HCT116 (cell line): ENCODE data around the gene TBC1D30. TPM values are rescaled to one million over a fixed set of nuclear protein-coding genes. Genes with fewer than 3 reads are reported as not detected.

Source experiments
- ATAC-seq: fragments of 200-7000 bp; cut with Tn5 transposase; 2 replicates; pipeline ENCODE4 v1.9.1; 2020; ENCODE audit warnings: mild to moderate bottlenecking, moderate library complexity
- BruUV-seq: library from RNA; stranded (reverse); fragments of 400-500 nt; replicated peaks from 2 replicates; lab custom pipeline; 2021; lab: Mats Ljungman, UMichigan
- CTCF ChIA-PET: fragments of 300-600 bp; sonication (Branson Sonifier 250); formaldehyde crosslinking; loops from one replicate; lab custom pipeline; 2021; ENCODE audit warnings: antibody characterized with exemption; lab: Charles Lee
- POLR2A ChIA-PET: fragments of 300-600, 350-600 bp; sonication (Branson Sonifier 250); formaldehyde crosslinking; loops from one replicate; lab custom pipeline; 2021; ENCODE audit warnings: antibody characterized with exemption; lab: Charles Lee
- RAD21 ChIA-PET, 2 experiments: fragments of 300-600 bp; sonication (Branson Sonifier 250); formaldehyde crosslinking; loops; one replicate each; lab custom pipeline; 2023; ENCODE audit warnings: low total read pairs in 2 of 2; ENCODE audit not compliant: uncharacterized antibody in 2 of 2, unreplicated experiment in 2 of 2, low non-redundant PET in 1 of 2; lab: Charles Lee
- DNase-seq: peaks from one replicate; pipeline ENCODE4 v3.0.0-alpha.2; 2010; ENCODE audit warnings: low read depth, low spot score
- H2AFZ ChIP-seq: fragments of 200-600 bp; shearing (Covaris generic), sonication (generic); 2 replicates; pipeline ENCODE4 v1.6.1; 2017; ENCODE audit warnings: low read depth, mixed run types, mixed read lengths, antibody characterized with exemption, low read length; ENCODE audit not compliant: poor library complexity, severe bottlenecking
- H3K27ac ChIP-seq: 2 replicates; pipeline ENCODE4 v1.5.1; 2012; ENCODE audit warnings: low read depth, low read length
- H3K27me3 ChIP-seq: fragments of 200-600 bp; sonication (generic); 2 replicates; pipeline ENCODE4 v1.6.1; 2016; ENCODE audit warnings: mixed run types, low read length, mixed read lengths; ENCODE audit not compliant: insufficient read depth
- H3K36me3 ChIP-seq, 2 experiments: fragments of 200-500 bp in 1 of 2; fragments of 200-600 bp in 1 of 2; sonication (Bioruptor generic) in 1 of 2; sonication (generic) in 1 of 2; 2 replicates each; pipeline versions ENCODE4 v1.5.1 to v1.6.1; 2014 to 2016; ENCODE audit warnings: low read length in 2 of 2, inconsistent platforms in 1 of 2, mixed read lengths in 1 of 2, mixed run types in 1 of 2; ENCODE audit not compliant: insufficient read depth in 2 of 2, control insufficient read depth in 1 of 2
- H3K4me1 ChIP-seq, 2 experiments: fragments of 200-600 bp in 1 of 2; sonication (generic) in 1 of 2; 2 replicates each; pipeline versions ENCODE4 v1.5.1 to v1.6.1; 2012 to 2017; ENCODE audit warnings: low read length in 2 of 2, inconsistent platforms in 1 of 2, mild to moderate bottlenecking in 1 of 2, mixed read lengths in 1 of 2, mixed run types in 1 of 2, moderate library complexity in 1 of 2; ENCODE audit not compliant: insufficient read depth in 2 of 2, control insufficient read depth in 1 of 2
- H3K4me2 ChIP-seq: fragments of 200-600 bp; sonication (generic); 2 replicates; pipeline ENCODE4 v1.6.1; 2017; ENCODE audit warnings: mixed run types, low read length, mixed read lengths
- H3K4me3 ChIP-seq, 2 experiments: fragments of 200-600 bp in 1 of 2; sonication (generic) in 1 of 2; replicated peaks in 1 of 2; 2 replicates each; pipeline ENCODE4 v1.5.1; 2011 to 2016; ENCODE audit warnings: low read length in 2 of 2, control low read depth in 1 of 2, low read depth in 1 of 2, mild to moderate bottlenecking in 1 of 2, mixed read lengths in 1 of 2, mixed run types in 1 of 2
- H3K79me2 ChIP-seq: fragments of 200-600 bp; sonication (generic); 2 replicates; pipeline ENCODE4 v1.6.1; 2017; ENCODE audit warnings: mild to moderate bottlenecking, mixed run types, low read length, moderate library complexity, mixed read lengths; ENCODE audit not compliant: insufficient read depth
- H3K9ac ChIP-seq: fragments of 200-600 bp; sonication (generic); 2 replicates; pipeline ENCODE4 v1.6.1; 2016; ENCODE audit warnings: low read length, mixed read lengths
- H3K9me2 ChIP-seq: fragments of 200-600 bp; sonication (generic), shearing (Covaris generic); 2 replicates; pipeline ENCODE4 v1.6.1; 2017; ENCODE audit warnings: mixed run types, mild to moderate bottlenecking, moderate library complexity; ENCODE audit not compliant: insufficient read depth
- H3K9me3 ChIP-seq, 2 experiments: fragments of 200-500 bp in 1 of 2; fragments of 200-600 bp in 1 of 2; sonication (Bioruptor generic) in 1 of 2; sonication (generic) in 1 of 2; 2 replicates each; pipeline ENCODE4 v1.6.1; 2014 to 2017; ENCODE audit warnings: low read length in 2 of 2, mixed read lengths in 2 of 2, inconsistent platforms in 1 of 2, low read depth in 1 of 2, mild to moderate bottlenecking in 1 of 2, mixed run types in 1 of 2, moderate library complexity in 1 of 2; ENCODE audit not compliant: control insufficient read depth in 1 of 2, insufficient read depth in 1 of 2
- H4K20me1 ChIP-seq: fragments of 200-600 bp; sonication (generic), shearing (Covaris generic); 2 replicates; pipeline ENCODE4 v1.6.1; 2017; ENCODE audit warnings: mixed run types, mild to moderate bottlenecking, moderate library complexity; ENCODE audit not compliant: insufficient read depth
- CBX3 ChIP-seq: IDR thresholded peaks from 2 replicates; pipeline ENCODE4 v1.6.1; 2012; ENCODE audit warnings: low read depth
- CTCF ChIP-seq, 3 experiments: fragments of 200-600 bp in 1 of 3; sonication (generic) in 1 of 3; IDR thresholded peaks in 2 of 3; conservative IDR thresholded peaks in 1 of 3; 2 replicates each; pipeline ENCODE4 v1.5.1; 2012 to 2017; ENCODE audit warnings: low read depth in 2 of 3, low read length in 2 of 3, antibody characterized with exemption in 1 of 3, borderline replicate concordance in 1 of 3, control low read depth in 1 of 3, mild to moderate bottlenecking in 1 of 3, mixed read lengths in 1 of 3, mixed run types in 1 of 3, moderate library complexity in 1 of 3; ENCODE audit not compliant: insufficient read depth in 1 of 3
- EGR1 ChIP-seq: IDR thresholded peaks from 2 replicates; pipeline ENCODE4 v1.6.1; 2012; ENCODE audit warnings: low read depth
- EZH2phosphoT487 ChIP-seq: fragments of 200-600 bp; IDR thresholded peaks from 2 replicates; pipeline ENCODE4 v1.6.1; 2018; ENCODE audit warnings: antibody characterized with exemption, borderline replicate concordance
- FOSL1 ChIP-seq: IDR thresholded peaks from 2 replicates; pipeline ENCODE4 v1.6.1; 2012; ENCODE audit warnings: low read depth
- POLR2A ChIP-seq: IDR thresholded peaks from 2 replicates; pipeline ENCODE4 v1.7.0; 2011; ENCODE audit warnings: borderline replicate concordance; ENCODE audit not compliant: insufficient read depth, insufficient read length; ENCODE audit errors: extremely low read depth
- POLR2AphosphoS5 ChIP-seq: IDR thresholded peaks from 2 replicates; pipeline ENCODE4 v1.6.1; 2011; ENCODE audit warnings: mild to moderate bottlenecking, low read depth, low read length, moderate library complexity
- SIN3A ChIP-seq: IDR thresholded peaks from 2 replicates; pipeline ENCODE4 v1.6.1; 2012; ENCODE audit warnings: low read depth
- SRF ChIP-seq: IDR thresholded peaks from 2 replicates; pipeline ENCODE4 v1.6.1; 2012; ENCODE audit warnings: low read depth
- TCF7L2 ChIP-seq: IDR thresholded peaks from 2 replicates; pipeline ENCODE4 v1.7.0; 2011; ENCODE audit warnings: borderline replicate concordance, inconsistent platforms; ENCODE audit not compliant: insufficient read depth, insufficient read length; ENCODE audit errors: extremely low read depth
- YY1 ChIP-seq: IDR thresholded peaks from 2 replicates; pipeline ENCODE4 v1.6.1; 2011; ENCODE audit warnings: low read length, low read depth, moderate library complexity, mild to moderate bottlenecking; ENCODE audit not compliant: insufficient replicate concordance; ENCODE audit errors: extremely low read depth
- ZFX ChIP-seq: fragments of 450-650 bp; IDR thresholded peaks from 2 replicates; pipeline ENCODE4 v1.6.1; 2017
- ZNF274 ChIP-seq: fragments of 200-500 bp; sonication (Bioruptor generic); IDR thresholded peaks from 2 replicates; pipeline ENCODE4 v1.6.1; 2014; ENCODE audit warnings: mild to moderate bottlenecking, low read depth, low read length, inconsistent platforms
- intact Hi-C: fragments of 100-400 bp; cut with micrococcal nuclease; formaldehyde crosslinking; loops from 2 replicates; pipeline ENCODE4 v1.10.0; 2022
- total RNA-seq: library from RNA; stranded (reverse); gene quantifications from one replicate; pipeline ENCODE4 v1.2.1, GENCODE V29; 2021; ENCODE audit not compliant: unreplicated experiment

TBC1D30 gene
- total RNA-seq, 1 experiment from 2014 or later = 24.1 TPM

GRCh38 chr12:64875186-64875585 is 50.7 kb downstream of the TBC1D30 start:
- ChIA-PET RAD21 (no interaction called here), POLR2A (no interaction called here), CTCF (interaction anchor here (1.1 kb wide), 1 partner anchor 73 kb away, joined by 3 read pairs; no protein-coding TSS in a partner anchor)
- H3K27me3 ChIP-seq = no peaks in the 10 kb centered on the region
- H3K9ac ChIP-seq = no peak overlapping the region
- ATAC-seq = no peak
- H3K4me1 ChIP-seq = no peaks in the 10 kb centered on the region
- H3K79me2 ChIP-seq = no peaks in the 10 kb centered on the region
- no peak for DNase-seq
- no peaks in the 10 kb centered on the region for H3K9me3 ChIP-seq
- intact Hi-C loops = no loop called here
- no peak overlapping the region for H3K4me2 ChIP-seq
- no peak for TF ChIP-seq FOSL1
- no peak for TF ChIP-seq ZFX
- TF ChIP-seq EGR1 = no peak
- no peak for TF ChIP-seq POLR2AphosphoS5
- no peak for TF ChIP-seq ZNF274
- TF ChIP-seq CBX3 = no peak
- no peak for TF ChIP-seq SIN3A
- TF ChIP-seq YY1 = no peak
- no peak for TF ChIP-seq CTCF (IDR thresholded peaks at IDR 0.05 in 2 of 3, conservative IDR thresholded peaks at IDR 0.05 in 1 of 3; ENCODE audit: borderline replicate concordance in 1 of 3, insufficient read depth in 1 of 3, low read depth in 2 of 3, low read length in 2 of 3)
- no peak for TF ChIP-seq EZH2phosphoT487
- no peak for TF ChIP-seq SRF
- TF ChIP-seq POLR2A = no peak
- TF ChIP-seq TCF7L2 = no peak
- H3K9me2 ChIP-seq = no peaks in the 10 kb centered on the region
- H3K4me3 ChIP-seq = no peak overlapping the region
- no peaks in the 10 kb centered on the region for H4K20me1 ChIP-seq
- peaks cover 2 to 6% of the 10 kb centered on the region in 2 experiments; a peak in 2 of 4 replicates for H3K36me3 ChIP-seq
- H2AFZ ChIP-seq = no peak overlapping the region
- no TSS peak for BruUV-seq
- H3K27ac ChIP-seq = no peak overlapping the region
